Activated CD8-positive, alpha-beta memory T cell treated with anti-CD3 and anti-CD28 coated beads, Interleukin-2, amount 10 ng/mL, durations not matched to agents 7 days and 5 days (primary cell): Measurements from ENCODE around the gene TTC23. TPM values are rescaled to one million over a fixed set of nuclear protein-coding genes. Genes with fewer than 3 reads are reported as not detected.
"Not testable (repeated sequence)": the region's sequence is repeated elsewhere in the genome, so short reads cannot be mapped to it uniquely, and the experiment has no call there.

Experiments used
- ATAC-seq: fragments of 150-1000 bp; cut with Tn5 transposase; one replicate; pipeline ENCODE4 v1.10.0; 2021; ENCODE audit warnings: moderate library complexity
- CTCF ChIA-PET: fragments of 350-600 bp; sonication (Branson Sonifier 250); formaldehyde crosslinking; loops from one replicate; lab custom pipeline; 2021; ENCODE audit warnings: antibody characterized with exemption; lab: Charles Lee
- DNase-seq: peaks from one replicate; pipeline ENCODE4 v3.0.0-alpha.2; 2020
- H3K27ac Mint-ChIP-seq: one replicate; pipeline ENCODE4 v1.8.0; 2021; ENCODE audit warnings: mild to moderate bottlenecking, mixed read lengths
- H3K27me3 Mint-ChIP-seq: one replicate; pipeline ENCODE4 v1.8.0; 2021; ENCODE audit warnings: mixed read lengths
- H3K36me3 Mint-ChIP-seq: one replicate; pipeline ENCODE4 v1.8.0; 2021; ENCODE audit warnings: mild to moderate bottlenecking, mixed read lengths
- H3K4me1 Mint-ChIP-seq: one replicate; pipeline ENCODE4 v1.8.0; 2021; ENCODE audit warnings: mixed read lengths
- H3K4me3 Mint-ChIP-seq: one replicate; pipeline ENCODE4 v1.8.0; 2021; ENCODE audit warnings: mild to moderate bottlenecking, moderate library complexity, mixed read lengths
- H3K9me3 Mint-ChIP-seq: one replicate; pipeline ENCODE4 v1.8.0; 2022; ENCODE audit warnings: low read depth, mixed read lengths
- total RNA-seq, 2 experiments: library from RNA; stranded (reverse); gene quantifications; one replicate each; pipeline ENCODE4 v1.2.3, GENCODE V29; 2021

Gene TTC23
- total RNA-seq, 2 experiments from 2014 or later, result 1.2 TPM

DNA sequence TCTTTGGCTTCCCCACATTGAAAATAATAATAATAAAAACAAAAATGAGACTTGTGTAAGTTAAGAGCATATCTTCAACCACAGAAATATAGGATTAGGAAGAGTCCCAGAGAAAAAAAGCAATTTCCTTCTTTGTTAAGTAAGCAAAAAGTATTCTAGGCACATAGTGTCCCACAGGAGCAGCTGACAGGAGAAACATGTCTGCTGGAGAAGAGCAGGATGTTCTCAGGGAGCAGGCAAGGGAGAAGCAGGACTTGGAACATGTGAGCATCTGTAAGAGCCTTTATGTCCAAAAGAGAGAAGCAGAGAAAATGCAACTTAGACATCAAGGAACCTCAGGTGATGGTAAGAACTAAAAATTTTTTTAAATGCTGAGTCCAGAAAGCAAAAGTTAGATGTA is 39.0 kb downstream of the TTC23 start:
- H3K9me3 Mint-ChIP-seq, result no peaks in the 10 kb centered on the region
- DNase-seq (no peak), ATAC-seq (no peak)
- H3K4me3 Mint-ChIP-seq, result no peak overlapping the region
- peaks cover 22% of the 10 kb centered on the region for H3K27me3 Mint-ChIP-seq
- H3K36me3 Mint-ChIP-seq, result no peaks in the 10 kb centered on the region
- CTCF ChIA-PET, result interaction anchor here (0.6 to 1.1 kb wide), 3 partner anchors 110 to 515 kb away, joined by 3 read pairs; no protein-coding TSS in a partner anchor
- no peak overlapping the region for H3K27ac Mint-ChIP-seq
- no peaks in the 10 kb centered on the region for H3K4me1 Mint-ChIP-seq

DNA sequence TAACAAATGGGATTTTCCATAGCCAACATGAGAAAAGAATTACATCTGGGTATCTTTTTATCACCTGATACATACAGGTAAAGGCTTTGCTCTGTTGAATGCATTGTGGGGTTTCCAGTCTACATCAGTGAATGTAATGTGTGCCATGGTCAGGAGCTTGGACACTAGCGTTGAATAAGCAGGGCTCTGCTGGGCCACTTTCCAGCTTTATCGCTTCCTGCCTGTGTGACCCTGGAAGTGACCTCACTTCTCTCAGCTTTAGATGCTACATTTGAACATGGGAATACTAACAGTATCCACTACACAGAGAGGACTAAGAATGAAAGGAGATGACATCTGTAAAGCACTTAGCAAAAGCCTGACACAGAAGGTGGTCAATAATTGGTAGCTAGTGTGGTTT is 40.1 kb downstream of the TTC23 start:
- H3K4me3 Mint-ChIP-seq, result no peak overlapping the region
- no peaks in the 10 kb centered on the region for H3K36me3 Mint-ChIP-seq
- no peak overlapping the region for H3K27ac Mint-ChIP-seq
- H3K27me3 Mint-ChIP-seq, result peaks cover 29% of the 10 kb centered on the region
- ATAC-seq, result no peak
- H3K9me3 Mint-ChIP-seq, result no peaks in the 10 kb centered on the region
- no peak for DNase-seq
- H3K4me1 Mint-ChIP-seq, result no peaks in the 10 kb centered on the region
- CTCF ChIA-PET, result interaction anchor here (1.1 kb wide), 1 partner anchor 109 kb away, joined by 3 read pairs; no protein-coding TSS in a partner anchor

DNA sequence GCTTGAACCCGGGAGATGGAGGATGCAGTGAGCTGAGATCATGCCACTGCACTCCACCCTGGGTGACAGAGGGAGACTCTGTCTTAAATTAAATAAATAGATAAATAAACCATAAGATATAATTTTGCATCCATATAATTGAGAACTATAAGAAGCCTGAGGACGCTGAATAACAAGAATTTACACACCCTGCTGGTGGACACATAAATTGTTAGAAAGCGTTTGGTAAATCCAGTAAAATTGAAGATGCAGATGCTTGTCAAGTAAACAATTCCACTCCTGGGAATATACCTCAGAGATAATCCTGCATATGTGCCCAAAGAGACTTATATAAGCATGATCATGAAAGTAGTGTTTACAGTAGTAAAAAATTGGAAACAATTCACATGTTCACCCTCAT is 41.7 kb downstream of the TTC23 start:
- Mint-ChIP-seq H3K27me3 (peaks cover 36% of the 10 kb centered on the region), H3K4me1 (no peaks in the 10 kb centered on the region), H3K4me3 (no peak overlapping the region), H3K9me3 (no peaks in the 10 kb centered on the region), H3K36me3 (no peaks in the 10 kb centered on the region), H3K27ac (no peak overlapping the region)
- CTCF ChIA-PET, result interaction anchor here (0.8 kb wide), 1 partner anchor 13 kb away, joined by 3 read pairs; no protein-coding TSS in a partner anchor
- DNase-seq (no peak), ATAC-seq (no peak)

DNA sequence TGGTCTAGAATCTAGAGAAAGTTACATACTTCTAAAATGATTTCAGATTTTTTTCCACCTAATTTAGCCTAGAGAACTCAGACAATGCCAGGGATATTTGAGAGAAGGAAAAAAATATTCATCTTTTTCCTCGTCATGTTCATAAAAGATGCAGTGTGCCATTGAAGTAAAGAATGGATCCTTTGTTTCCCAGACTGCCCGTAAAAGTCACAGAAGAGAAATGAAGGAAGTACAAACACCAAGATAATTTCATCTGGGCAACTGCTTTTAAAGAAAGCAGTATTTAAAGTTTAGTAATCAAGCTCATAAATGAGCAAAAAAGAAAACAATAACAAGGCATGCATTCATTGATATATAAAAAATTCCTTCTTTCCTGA is 47.2 kb downstream of the TTC23 start:
- CTCF ChIA-PET, result no interaction called here
- ATAC-seq, result no peak
- DNase-seq, result no peak
- no peaks in the 10 kb centered on the region for H3K9me3 Mint-ChIP-seq
- no peak overlapping the region for H3K27ac Mint-ChIP-seq
- H3K4me1 Mint-ChIP-seq, result no peaks in the 10 kb centered on the region
- H3K4me3 Mint-ChIP-seq, result no peak overlapping the region
- H3K27me3 Mint-ChIP-seq, result peaks cover 39% of the 10 kb centered on the region
- no peaks in the 10 kb centered on the region for H3K36me3 Mint-ChIP-seq

DNA sequence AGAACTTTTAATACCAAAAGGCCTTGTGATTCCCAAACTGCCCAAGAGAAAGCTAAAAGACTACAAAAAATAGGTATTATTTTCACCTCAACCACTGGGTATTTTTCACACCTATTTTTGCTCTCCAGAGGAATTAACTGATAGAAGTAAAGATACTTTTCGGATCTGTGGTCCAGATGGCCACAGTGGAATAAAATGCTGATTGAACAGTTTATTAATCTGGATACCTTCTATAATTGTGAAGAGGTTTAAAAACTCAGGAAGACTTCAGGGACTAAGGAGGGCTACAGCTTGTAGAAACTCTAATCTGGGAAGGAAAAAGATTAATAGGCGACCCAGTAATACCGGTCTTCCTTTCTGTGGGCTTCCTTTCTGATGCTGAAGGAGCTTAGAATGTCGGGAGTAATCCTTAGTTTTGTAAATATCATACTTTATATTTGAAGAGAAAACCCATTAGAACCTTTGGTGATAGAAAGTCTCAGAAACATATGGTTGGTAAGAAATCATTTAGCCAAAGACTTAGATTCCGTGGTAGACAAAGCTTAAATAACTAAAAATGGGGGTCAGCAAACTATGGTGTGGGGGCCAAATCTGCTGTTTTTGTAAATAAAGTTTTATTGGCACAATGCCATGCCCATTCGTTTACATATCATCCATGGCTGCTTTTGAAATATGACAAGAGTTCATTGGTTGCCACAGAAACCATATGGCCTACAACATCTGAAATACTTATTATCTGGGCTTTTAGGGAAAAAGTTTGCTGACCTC is 47.8 kb downstream of the TTC23 start:
- CTCF ChIA-PET, result no interaction called here
- no peak for ATAC-seq
- H3K27ac Mint-ChIP-seq, result no peak overlapping the region
- H3K4me3 Mint-ChIP-seq, result no peak overlapping the region
- H3K27me3 Mint-ChIP-seq, result peaks cover 37% of the 10 kb centered on the region
- no peaks in the 10 kb centered on the region for H3K36me3 Mint-ChIP-seq
- H3K9me3 Mint-ChIP-seq, result no peaks in the 10 kb centered on the region
- no peak for DNase-seq
- H3K4me1 Mint-ChIP-seq, result no peaks in the 10 kb centered on the region

DNA sequence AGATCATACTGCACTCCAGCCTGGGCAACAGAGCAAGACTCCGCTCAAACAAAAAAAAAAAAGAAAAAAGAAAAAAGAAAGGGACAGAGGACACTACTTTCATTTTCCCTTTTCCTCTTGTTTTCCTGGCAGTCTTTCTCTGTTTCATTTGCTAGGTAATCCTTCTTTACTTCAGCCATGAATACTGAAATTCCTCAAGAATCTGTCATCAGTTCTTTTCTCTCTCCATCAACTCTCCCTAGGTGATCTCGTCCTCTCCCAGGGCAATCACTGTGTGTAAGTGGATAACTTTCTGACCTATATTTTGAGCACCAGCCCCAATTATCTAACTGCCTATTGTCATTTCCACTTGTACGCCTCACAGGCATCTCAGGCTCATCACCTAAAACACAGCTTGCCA is 51.5 kb downstream of the TTC23 start:
- Mint-ChIP-seq H3K36me3 (no peaks in the 10 kb centered on the region), H3K4me3 (no peak overlapping the region), H3K9me3 (no peaks in the 10 kb centered on the region), H3K27me3 (peaks cover 17% of the 10 kb centered on the region), H3K27ac (no peak overlapping the region), H3K4me1 (no peaks in the 10 kb centered on the region)
- DNase-seq, result no peak
- no peak for ATAC-seq
- CTCF ChIA-PET, result no interaction called here

DNA sequence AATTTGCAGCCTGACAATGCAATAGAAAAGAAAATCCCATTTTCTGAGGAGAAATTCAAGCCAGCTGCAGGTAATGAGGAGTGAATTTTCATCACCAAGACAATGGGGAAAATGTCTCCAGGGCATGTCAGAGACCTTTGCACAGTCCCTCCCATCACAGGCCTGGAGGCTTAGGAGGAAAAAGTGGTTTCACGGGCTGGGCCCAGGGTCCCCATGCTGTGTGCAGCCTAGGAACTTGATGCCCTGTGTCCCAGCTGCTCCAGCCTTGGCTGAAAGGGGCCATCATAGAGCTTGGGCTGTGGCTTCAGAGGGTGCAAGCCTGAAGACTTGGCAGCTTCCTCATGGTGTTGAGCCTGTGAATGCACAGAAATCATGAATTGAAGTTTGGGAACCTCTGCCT is 57.2 kb downstream of the TTC23 start:
- H3K27ac Mint-ChIP-seq, H3K4me3 Mint-ChIP-seq, H3K36me3 Mint-ChIP-seq, ATAC-seq, H3K9me3 Mint-ChIP-seq, CTCF ChIA-PET, H3K4me1 Mint-ChIP-seq, DNase-seq: not testable (repeated sequence)
- peaks cover 12% of the 10 kb centered on the region for H3K27me3 Mint-ChIP-seq

DNA sequence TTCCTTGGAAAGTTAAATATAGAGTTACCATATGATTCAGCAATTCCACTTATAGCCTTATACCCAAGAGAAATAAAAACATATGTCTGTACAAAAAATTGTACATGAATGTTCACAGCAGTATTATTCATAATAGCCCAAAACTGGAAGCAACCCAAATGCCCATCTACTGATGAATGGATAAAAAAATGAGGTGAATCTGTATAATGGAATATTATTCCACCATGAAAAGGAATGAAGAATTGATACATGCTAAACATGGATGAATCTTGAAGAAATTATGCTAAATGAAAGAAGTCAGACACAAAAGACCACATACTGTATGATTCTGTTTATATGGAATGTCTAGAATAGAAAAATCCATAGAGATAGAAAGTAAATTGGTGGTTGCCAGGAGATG is 61.4 kb downstream of the TTC23 start:
- DNase-seq (no peak), ATAC-seq (no peak)
- CTCF ChIA-PET, result interaction anchor here (0.9 kb wide), 1 partner anchor 88 kb away, joined by 3 read pairs; no protein-coding TSS in a partner anchor
- H3K4me3 Mint-ChIP-seq, result no peak overlapping the region
- no peaks in the 10 kb centered on the region for H3K4me1 Mint-ChIP-seq
- peaks cover 10% of the 10 kb centered on the region for H3K27me3 Mint-ChIP-seq
- H3K27ac Mint-ChIP-seq, result no peak overlapping the region
- H3K36me3 Mint-ChIP-seq, result no peaks in the 10 kb centered on the region
- no peaks in the 10 kb centered on the region for H3K9me3 Mint-ChIP-seq

DNA sequence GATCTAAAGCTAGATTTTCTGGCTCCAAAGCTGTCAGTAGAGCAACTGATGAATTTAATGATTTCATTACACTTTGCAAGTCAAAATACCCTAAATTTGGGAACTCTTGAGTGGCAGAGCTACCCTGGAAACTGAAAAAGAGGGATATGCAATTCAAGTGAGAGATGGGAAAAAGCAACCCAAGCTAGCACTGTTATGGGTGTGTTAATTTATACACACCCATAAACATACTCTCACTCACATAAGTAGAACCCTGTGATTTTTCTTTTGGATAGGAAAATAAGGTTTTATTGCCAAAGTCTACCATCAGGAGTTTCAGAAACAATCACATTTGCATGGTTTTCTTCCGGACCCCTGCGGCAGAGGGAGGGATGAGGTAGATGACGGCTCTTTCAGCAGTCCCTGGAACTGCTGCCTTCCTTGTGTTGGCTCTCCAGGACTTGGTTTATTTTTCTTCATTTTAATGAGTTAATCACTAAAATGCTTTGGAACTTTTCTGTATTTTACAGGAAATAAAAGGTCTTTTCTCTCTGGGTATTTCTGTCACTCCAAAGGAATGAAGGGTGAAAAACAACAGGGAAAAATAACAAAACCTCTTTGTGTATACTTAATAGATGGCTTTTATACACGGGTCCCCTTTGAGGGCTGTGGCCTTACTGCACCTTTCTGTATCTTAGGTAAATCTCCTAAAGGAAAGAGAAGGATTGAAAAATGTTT is 63.8 kb downstream of the TTC23 start:
- CTCF ChIA-PET, result no interaction called here
- H3K27me3 Mint-ChIP-seq, result peaks cover 19% of the 10 kb centered on the region

DNA sequence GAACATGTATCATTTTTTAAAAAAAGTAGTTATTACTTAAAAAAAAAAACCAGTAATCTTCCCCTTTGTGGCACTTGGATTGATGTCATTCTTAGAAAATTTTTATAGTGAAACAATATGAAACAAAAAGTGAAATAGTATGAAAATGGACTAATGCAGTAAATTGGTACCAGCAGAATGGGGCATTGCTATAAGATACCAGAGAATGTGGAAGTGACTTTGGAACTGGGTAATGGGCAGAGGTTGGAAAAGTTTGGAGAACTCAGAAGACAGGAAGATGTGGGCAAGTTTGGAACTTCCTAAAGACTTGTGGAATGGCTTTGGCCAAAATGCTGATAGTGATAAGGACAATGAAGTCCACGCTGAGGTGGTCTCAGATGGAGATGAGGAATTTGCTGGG is 66.6 kb downstream of the TTC23 start:
- no peak overlapping the region for H3K27ac Mint-ChIP-seq
- CTCF ChIA-PET, result no interaction called here
- DNase-seq (no peak), ATAC-seq (no peak)
- no peaks in the 10 kb centered on the region for H3K4me1 Mint-ChIP-seq
- H3K4me3 Mint-ChIP-seq, result no peak overlapping the region
- peaks cover 12% of the 10 kb centered on the region for H3K27me3 Mint-ChIP-seq
- no peaks in the 10 kb centered on the region for H3K36me3 Mint-ChIP-seq
- H3K9me3 Mint-ChIP-seq, result no peaks in the 10 kb centered on the region

More for the DNA sequence above, 63.8 kb downstream of the TTC23 start:
- H3K4me1 Mint-ChIP-seq, result no peaks in the 10 kb centered on the region
- H3K4me3 Mint-ChIP-seq, result no peak overlapping the region
- H3K9me3 Mint-ChIP-seq, result no peaks in the 10 kb centered on the region
- ATAC-seq, result no peak
- no peak for DNase-seq
- H3K27ac Mint-ChIP-seq, result no peak overlapping the region
- no peaks in the 10 kb centered on the region for H3K36me3 Mint-ChIP-seq

DNA sequence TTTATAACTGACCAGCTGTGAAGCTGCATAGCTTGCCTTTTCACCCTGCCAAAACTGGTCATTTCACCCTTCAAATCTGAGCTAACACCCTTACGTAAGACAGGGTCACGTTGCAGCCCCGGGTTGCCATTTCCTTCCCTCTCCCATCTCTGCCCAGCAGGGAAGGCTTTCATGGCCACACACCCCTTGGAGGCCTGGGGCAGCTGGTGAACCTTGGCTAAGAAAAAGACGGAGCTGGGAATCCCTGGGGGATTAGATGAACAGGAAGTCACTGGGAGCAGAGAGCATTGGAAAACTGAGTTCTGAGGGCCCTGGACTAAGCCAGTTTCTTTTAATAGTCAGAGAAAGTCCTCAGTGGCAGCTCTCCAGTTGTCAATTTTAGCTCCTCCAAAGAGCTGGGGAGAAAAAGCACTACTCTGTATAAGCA is 67.8 kb downstream of the TTC23 start:
- H3K9me3 Mint-ChIP-seq, result no peaks in the 10 kb centered on the region
- H3K27ac Mint-ChIP-seq, result no peak overlapping the region
- CTCF ChIA-PET, result no interaction called here
- no peak for ATAC-seq
- no peak for DNase-seq
- peaks cover 11% of the 10 kb centered on the region for H3K27me3 Mint-ChIP-seq
- H3K4me1 Mint-ChIP-seq, result no peaks in the 10 kb centered on the region
- no peaks in the 10 kb centered on the region for H3K36me3 Mint-ChIP-seq
- no peak overlapping the region for H3K4me3 Mint-ChIP-seq

DNA sequence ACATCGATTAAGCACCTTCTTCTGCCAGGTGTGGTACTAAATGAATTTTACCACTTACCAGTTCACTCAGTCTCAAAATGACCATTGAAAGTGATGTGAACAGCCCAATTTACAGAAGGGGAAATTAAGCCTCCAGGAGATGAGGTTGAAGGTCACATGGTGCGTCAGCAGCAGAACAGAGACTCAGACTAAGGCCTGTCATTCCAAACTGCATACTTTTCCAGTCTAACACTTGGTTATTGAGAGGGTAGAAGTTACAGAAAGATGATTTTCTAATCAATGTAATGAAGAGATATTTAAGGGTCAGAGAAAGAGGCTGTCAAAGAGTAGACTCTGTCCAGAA is 68.4 kb downstream of the TTC23 start:
- Mint-ChIP-seq H3K9me3 (no peaks in the 10 kb centered on the region), H3K4me1 (no peaks in the 10 kb centered on the region), H3K4me3 (no peak overlapping the region), H3K36me3 (no peaks in the 10 kb centered on the region), H3K27ac (no peak overlapping the region), H3K27me3 (peaks cover 11% of the 10 kb centered on the region)
- DNase-seq (no peak), ATAC-seq (no peak)
- CTCF ChIA-PET, result no interaction called here

DNA sequence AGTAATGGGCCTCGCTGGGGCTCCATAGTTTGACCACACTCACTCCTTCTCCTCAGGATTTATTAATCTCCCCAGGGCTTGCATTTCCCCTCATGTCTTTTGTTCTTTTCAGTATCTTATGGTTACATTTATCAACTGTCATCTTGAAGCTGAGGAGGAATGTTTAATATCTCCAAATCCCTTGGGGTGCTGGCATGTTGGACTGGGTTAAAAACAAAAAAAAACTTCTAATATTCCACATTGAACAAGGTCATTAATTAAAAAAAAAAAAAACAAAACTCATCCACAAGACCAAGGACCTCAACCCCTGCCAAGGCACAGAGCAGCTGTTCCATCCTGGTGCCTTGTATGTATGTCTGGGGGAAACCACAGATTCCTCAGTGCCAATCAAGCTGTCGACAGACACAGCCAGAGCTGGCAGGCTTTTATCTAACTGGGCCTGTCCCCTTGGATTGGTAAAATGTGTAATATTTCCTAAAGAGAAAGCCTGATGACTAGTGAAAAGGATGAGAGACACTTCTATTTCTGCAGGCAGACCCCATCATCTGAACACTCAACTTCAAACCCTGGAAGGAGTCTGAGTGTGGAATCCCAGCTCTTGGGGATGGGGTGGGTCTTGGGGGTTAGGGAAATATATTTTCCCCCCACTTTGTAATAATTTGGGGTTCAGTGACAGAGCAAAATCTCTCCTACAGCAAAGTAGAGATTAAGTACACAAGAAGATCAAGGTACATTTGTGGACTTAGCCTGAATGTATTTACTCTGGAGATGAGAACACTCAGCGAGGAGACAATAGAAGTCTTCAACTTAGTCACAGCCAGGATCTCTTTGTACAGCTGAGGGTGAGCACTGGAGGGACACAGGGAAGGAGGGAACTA is 69.1 kb downstream of the TTC23 start:
- ATAC-seq, result no peak
- H3K4me1 Mint-ChIP-seq, result no peaks in the 10 kb centered on the region
- peaks cover 11% of the 10 kb centered on the region for H3K27me3 Mint-ChIP-seq
- no peaks in the 10 kb centered on the region for H3K9me3 Mint-ChIP-seq
- H3K27ac Mint-ChIP-seq, result no peak overlapping the region
- DNase-seq, result no peak
- H3K36me3 Mint-ChIP-seq, result no peaks in the 10 kb centered on the region
- CTCF ChIA-PET, result no interaction called here
- no peak overlapping the region for H3K4me3 Mint-ChIP-seq
